Common myeloid progenitor, CD34-positive (primary cell): ENCODE results near the gene A4GALT.
A peak's percentile ranks its signal among the peaks of the same experiment; 100 is the strongest.

Source experiments
- CTCF ChIA-PET: fragments of 350-600 bp; sonication (Branson Sonifier 250); formaldehyde crosslinking; loops from one replicate; lab custom pipeline; 2021; ENCODE audit warnings: antibody characterized with exemption; lab: Charles Lee
- POLR2A ChIA-PET: fragments of 350-600 bp; sonication (Branson Sonifier 250); formaldehyde crosslinking; loops from one replicate; lab custom pipeline; 2021; ENCODE audit warnings: antibody characterized with exemption; lab: Charles Lee
- DNase-seq, 3 donors: peaks; one replicate each; pipeline versions ENCODE4 v3.0.0 to v3.0.0-alpha.2; 2013
- H3K27ac ChIP-seq, 2 experiments: 1 replicate in 1 of 2; 2 replicates in 1 of 2; pipeline ENCODE4 v1.7.0; 2013; ENCODE audit warnings: inconsistent platforms in 2 of 2, low read length in 2 of 2, mild to moderate bottlenecking in 2 of 2, low read depth in 1 of 2, moderate library complexity in 1 of 2; ENCODE audit not compliant: severe bottlenecking in 2 of 2, insufficient read depth in 1 of 2, poor library complexity in 1 of 2
- H3K27me3 ChIP-seq, 5 experiments: replicated peaks in 2 of 5; 1 replicate in 3 of 5; 2 replicates in 2 of 5; pipeline versions ENCODE4 v1.6.1 to v1.7.0; 2013; ENCODE audit warnings: low read length in 4 of 5, mild to moderate bottlenecking in 2 of 5, moderate library complexity in 2 of 5, inconsistent platforms in 1 of 5; ENCODE audit not compliant: insufficient read depth in 5 of 5, control insufficient read depth in 4 of 5
- H3K36me3 ChIP-seq, 4 experiments: 1 replicate in 2 of 4; 2 replicates in 2 of 4; pipeline versions ENCODE4 v1.6.1 to v1.7.0; 2013; ENCODE audit warnings: low read length in 3 of 4, control low read depth in 1 of 4, mild to moderate bottlenecking in 1 of 4; ENCODE audit not compliant: control insufficient read depth in 4 of 4, insufficient read depth in 4 of 4
- H3K4me1 ChIP-seq, 4 experiments: 1 replicate in 3 of 4; 2 replicates in 1 of 4; pipeline versions ENCODE4 v1.6.1 to v1.7.1; 2013; ENCODE audit warnings: low read length in 3 of 4, mild to moderate bottlenecking in 3 of 4, control low read depth in 1 of 4, inconsistent platforms in 1 of 4, moderate library complexity in 1 of 4; ENCODE audit not compliant: control insufficient read depth in 4 of 4, insufficient read depth in 4 of 4; ENCODE audit errors: control extremely low read depth in 1 of 4
- H3K4me3 ChIP-seq, 7 experiments: 1 replicate in 4 of 7; 2 replicates in 3 of 7; pipeline versions ENCODE4 v1.5.1 to v1.7.0; 2013; ENCODE audit warnings: mild to moderate bottlenecking in 7 of 7, low read length in 6 of 7, moderate library complexity in 6 of 7, inconsistent platforms in 2 of 7, low read depth in 2 of 7, control low read depth in 1 of 7; ENCODE audit not compliant: insufficient read depth in 4 of 7, control insufficient read depth in 1 of 7; ENCODE audit errors: extremely low read depth in 1 of 7
- H3K9me3 ChIP-seq, 5 experiments: 1 replicate in 4 of 5; 2 replicates in 1 of 5; pipeline versions ENCODE4 v1.6.1 to v1.7.1; 2013; ENCODE audit warnings: low read length in 4 of 5, mild to moderate bottlenecking in 2 of 5, inconsistent platforms in 1 of 5, low read depth in 1 of 5, moderate library complexity in 1 of 5; ENCODE audit not compliant: control insufficient read depth in 4 of 5, insufficient read depth in 2 of 5; ENCODE audit errors: control extremely low read depth in 1 of 5
- WGBS: methylation state at CpG from one replicate; pipeline ENCODE4 v1.1.5; 2013; ENCODE audit not compliant: insufficient coverage; 5-methylcytosine and 5-hydroxymethylcytosine counted together

A4GALT gene

GRCh38 chr22:42645938-42646568 is 74.6 kb downstream of the A4GALT start:
- Histone ChIP-seq H3K27me3 (no peaks in the 10 kb centered on the region), H3K4me1 (peaks cover 0 to 74% (median 71%) of the 10 kb centered on the region in 4 experiments), H3K9me3 (no peaks in the 10 kb centered on the region), H3K4me3 (peak overlapping the region in 4 of 7 experiments; percentile 11 to 57 (median 36)), H3K27ac (peak overlapping the region in 1 of 2 experiments; percentile 43), H3K36me3 (peaks cover 0 to 4% (median 0%) of the 10 kb centered on the region in 4 experiments)
- ChIA-PET POLR2A (no interaction called here), CTCF (interaction anchor here (0.8 to 1.8 kb wide), 4 partner anchors 8 to 37 kb away, joined by 3 to 8 read pairs (median 6); no protein-coding TSS in a partner anchor)
- WGBS: 53% methylated on average over 6 of the region's 13 CpGs
- no peak for DNase-seq

- no peak overlapping the region for H3K27ac ChIP-seq
- peaks cover 0 to 74% (median 71%) of the 10 kb centered on the region in 4 experiments for H3K4me1 ChIP-seq
- H3K9me3 ChIP-seq: no peaks in the 10 kb centered on the region
- 86% methylated on average over 15 of the region's 19 CpGs for WGBS
- CTCF ChIA-PET: interaction anchor here (1.7 kb wide), 1 partner anchor 24 kb away, joined by 7 read pairs; no protein-coding TSS in a partner anchor
- peak overlapping the region in 3 of 7 experiments; percentile 0 to 45 (median 14) for H3K4me3 ChIP-seq
- POLR2A ChIA-PET: interaction anchor here (1.3 kb wide), 1 partner anchor 30 kb away, joined by 5 read pairs; the partner anchor contains the start of gene POLDIP3
- no peaks in the 10 kb centered on the region for H3K27me3 ChIP-seq
- no peak for DNase-seq
- peaks cover 0 to 4% (median 0%) of the 10 kb centered on the region in 4 experiments for H3K36me3 ChIP-seq
These were observed 75.2 kb downstream of the A4GALT start for GRCh38 chr22:42645341-42645937.

- WGBS: 24% methylated on average over 16 of the region's 22 CpGs
- CTCF ChIA-PET: interaction anchor here (1.8 to 5.5 kb wide), 2 partner anchors 12 to 23 kb away, joined by 5 to 38 read pairs; no protein-coding TSS in a partner anchor
- H3K27ac ChIP-seq: peak overlapping the region; percentile 17 to 74
These were observed 76.0 kb downstream of the A4GALT start for GRCh38 chr22:42644422-42645340.

GRCh38 chr22:42643634-42644421 is 76.8 kb downstream of the A4GALT start:
- Histone ChIP-seq H3K4me3 (no peak overlapping the region), H3K27me3 (no peaks in the 10 kb centered on the region), H3K9me3 (no peaks in the 10 kb centered on the region), H3K36me3 (peaks cover 0 to 4% (median 0%) of the 10 kb centered on the region in 4 experiments), H3K27ac (peak overlapping the region; percentile 15 to 74), H3K4me1 (peaks cover 0 to 69% (median 68%) of the 10 kb centered on the region in 4 experiments)
- 96% methylated on average over 13 of the region's 14 CpGs for WGBS
- DNase-seq: no peak
- ChIA-PET POLR2A (interaction anchor here (1.3 kb wide), 1 partner anchor 29 kb away, joined by 5 read pairs; the partner anchor contains the start of gene POLDIP3), CTCF (interaction anchor here (0.9 to 5.5 kb wide), 5 partner anchors 8 to 447 kb away, joined by 3 to 38 read pairs (median 5); no protein-coding TSS in a partner anchor)

More at GRCh38 chr22:42644422-42645340, 76.0 kb downstream of the A4GALT start:
- no peaks in the 10 kb centered on the region for H3K9me3 ChIP-seq
- peak overlapping the region in 4 of 7 experiments; percentile 0 to 45 (median 26) for H3K4me3 ChIP-seq
- DNase-seq: peak in 2 of 3 donors; percentile 37 to 42
- H3K4me1 ChIP-seq: peaks cover 0 to 72% (median 69%) of the 10 kb centered on the region in 4 experiments
- POLR2A ChIA-PET: interaction anchor here (1.3 kb wide), 1 partner anchor 30 kb away, joined by 5 read pairs; the partner anchor contains the start of gene POLDIP3
- H3K36me3 ChIP-seq: peaks cover 0 to 4% (median 0%) of the 10 kb centered on the region in 4 experiments
- H3K27me3 ChIP-seq: no peaks in the 10 kb centered on the region

- DNase-seq: peak; percentile 66 to 85 (median 81)
- Histone ChIP-seq H3K27me3 (no peaks in the 10 kb centered on the region), H3K36me3 (peaks cover 0 to 4% (median 0%) of the 10 kb centered on the region in 4 experiments), H3K27ac (peak overlapping the region; percentile 15 to 74), H3K4me1 (peaks cover 0 to 61% (median 60%) of the 10 kb centered on the region in 4 experiments), H3K4me3 (no peak overlapping the region), H3K9me3 (no peaks in the 10 kb centered on the region)
- WGBS: 58% methylated on average over 9 of the region's 12 CpGs
- POLR2A ChIA-PET: interaction anchor here (0.6 to 0.8 kb wide), 2 partner anchors 27 to 1171 kb away, joined by 5 read pairs; no protein-coding TSS in a partner anchor
- CTCF ChIA-PET: interaction anchor here (0.6 to 5.5 kb wide), 7 partner anchors 9 to 448 kb away, joined by 3 to 38 read pairs (median 4); no protein-coding TSS in a partner anchor
These were observed 77.7 kb downstream of the A4GALT start for GRCh38 chr22:42642806-42643633.
